ENCODE results near the gene R3HDM2.

Gene R3HDM2

DNA sequence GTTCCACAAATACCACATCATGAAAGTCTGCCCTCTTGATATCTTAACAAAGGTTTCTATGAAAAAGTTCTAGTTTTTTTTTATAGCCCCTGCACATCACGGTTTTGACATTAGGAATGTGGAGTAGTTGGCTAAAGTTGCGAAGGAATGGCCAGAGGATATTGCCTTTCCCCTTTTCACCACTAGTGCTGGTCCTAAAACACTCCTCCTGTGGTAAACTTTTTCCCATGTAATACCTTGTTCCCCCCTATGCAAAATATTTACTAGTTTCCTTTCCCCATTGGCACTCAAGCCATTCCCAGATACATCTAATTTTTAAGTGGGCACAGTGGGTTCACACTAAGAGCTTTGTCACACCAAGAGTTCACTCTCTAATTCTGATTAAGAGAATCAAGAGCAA is 33.4 kb downstream of the R3HDM2 start:
- Mint-ChIP-seq H3K27ac (no peak overlapping the region), H3K27me3 (no peaks in the 10 kb centered on the region), H3K4me1 (ENCODE audit: low read depth) (no peaks in the 10 kb centered on the region), H3K9me3 (no peaks in the 10 kb centered on the region), H3K4me3 (no peak overlapping the region), H3K36me3 (ENCODE audit: low read depth) (peaks cover 23% of the 10 kb centered on the region)

DNA sequence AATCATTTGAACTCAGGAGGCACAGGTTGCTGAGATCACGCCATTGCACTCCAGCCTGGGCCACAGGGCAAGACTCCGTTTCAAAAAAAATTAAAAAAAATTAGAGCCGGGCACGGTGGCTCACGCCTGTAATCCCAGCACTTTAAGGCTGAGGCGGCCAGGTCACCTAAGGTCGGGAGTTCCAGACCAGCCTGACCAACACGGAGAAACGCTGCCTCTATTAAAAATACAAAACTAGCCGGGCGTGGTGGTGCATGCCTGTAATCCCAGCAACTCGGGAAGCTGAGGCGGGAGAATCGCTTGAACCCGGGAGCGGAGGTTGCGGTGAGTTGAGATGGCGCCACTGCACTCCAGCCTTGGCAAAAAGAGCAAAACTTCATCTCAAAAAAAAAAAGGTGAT is 35.7 kb downstream of the R3HDM2 start:
- Mint-ChIP-seq H3K27me3 (no peaks in the 10 kb centered on the region), H3K27ac (no peak overlapping the region), H3K36me3 (ENCODE audit: low read depth) (peaks cover 34% of the 10 kb centered on the region), H3K4me3 (no peak overlapping the region), H3K4me1 (ENCODE audit: low read depth) (no peaks in the 10 kb centered on the region), H3K9me3 (no peaks in the 10 kb centered on the region)

DNA sequence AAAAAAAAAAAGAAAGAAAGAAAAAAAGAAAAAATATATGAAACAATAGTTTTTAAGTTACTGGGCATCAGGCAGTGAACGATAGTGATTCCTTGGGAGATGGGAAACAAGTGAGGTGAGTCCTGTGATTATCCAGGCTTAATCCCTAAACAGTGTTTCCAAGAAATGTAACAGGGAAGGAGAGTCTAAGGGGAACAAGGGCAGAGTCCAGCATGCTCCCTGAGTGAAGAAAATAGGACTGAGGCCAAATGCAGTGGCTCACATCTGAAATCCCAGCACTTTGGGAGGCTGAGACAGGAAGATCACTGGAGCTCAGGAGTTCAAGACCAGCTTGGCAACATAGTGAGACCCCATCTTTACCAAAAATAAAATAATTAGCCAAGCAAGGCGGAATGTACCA is 40.7 kb downstream of the R3HDM2 start:
- no peak overlapping the region for H3K4me3 Mint-ChIP-seq
- no peaks in the 10 kb centered on the region for H3K9me3 Mint-ChIP-seq
- H3K4me1 Mint-ChIP-seq (ENCODE audit: low read depth): no peaks in the 10 kb centered on the region
- no peaks in the 10 kb centered on the region for H3K27me3 Mint-ChIP-seq
- H3K36me3 Mint-ChIP-seq (ENCODE audit: low read depth): peaks cover 40% of the 10 kb centered on the region
- no peak overlapping the region for H3K27ac Mint-ChIP-seq

DNA sequence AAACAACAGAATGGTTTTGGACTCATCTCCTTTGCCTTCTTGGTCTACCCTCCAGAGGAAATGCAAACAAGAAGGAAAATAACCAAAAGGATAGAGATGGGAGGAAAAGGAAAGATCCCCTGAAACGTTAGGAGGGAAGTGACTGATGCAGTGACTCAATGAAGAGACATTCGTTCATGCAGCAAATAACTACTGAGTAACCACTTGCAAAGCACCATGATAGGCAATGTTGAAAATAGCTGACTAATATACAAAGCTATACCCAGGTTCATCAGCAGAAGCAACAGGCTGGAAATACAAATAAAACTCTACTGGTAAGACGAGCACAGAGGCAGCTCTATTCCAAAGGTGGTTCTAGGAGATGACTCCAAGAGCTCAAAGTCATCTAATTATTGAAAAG is 41.8 kb downstream of the R3HDM2 start:
- H3K36me3 Mint-ChIP-seq (ENCODE audit: low read depth): peaks cover 34% of the 10 kb centered on the region
- no peaks in the 10 kb centered on the region for H3K27me3 Mint-ChIP-seq
- no peaks in the 10 kb centered on the region for H3K4me1 Mint-ChIP-seq (ENCODE audit: low read depth)
- peak overlapping the region; percentile 6 for H3K27ac Mint-ChIP-seq
- no peaks in the 10 kb centered on the region for H3K9me3 Mint-ChIP-seq
- H3K4me3 Mint-ChIP-seq: no peak overlapping the region

DNA sequence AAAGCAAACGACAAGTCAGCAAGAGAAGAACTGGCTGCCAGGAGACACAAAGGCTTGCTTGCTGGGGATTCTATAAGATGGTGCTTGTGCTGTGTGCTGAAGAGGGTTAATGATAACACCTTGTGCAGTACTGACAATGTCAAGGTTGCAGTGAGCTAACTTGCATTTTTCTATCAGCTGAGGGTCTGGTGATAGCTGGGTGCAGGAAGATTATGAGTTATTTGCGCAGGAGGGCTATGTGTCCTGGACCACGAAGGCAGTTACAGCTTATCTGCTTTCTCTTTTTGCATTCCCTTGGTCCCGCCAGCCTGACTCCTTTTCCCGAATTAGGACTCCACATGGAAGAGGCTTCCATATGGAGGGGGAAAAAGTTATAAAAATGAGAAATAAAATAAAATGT is 42.4 kb downstream of the R3HDM2 start:
- Mint-ChIP-seq H3K4me3 (no peak overlapping the region), H3K27me3 (no peaks in the 10 kb centered on the region), H3K9me3 (no peaks in the 10 kb centered on the region), H3K4me1 (ENCODE audit: low read depth) (no peaks in the 10 kb centered on the region), H3K36me3 (ENCODE audit: low read depth) (peaks cover 28% of the 10 kb centered on the region), H3K27ac (peak overlapping the region; percentile 6)

DNA sequence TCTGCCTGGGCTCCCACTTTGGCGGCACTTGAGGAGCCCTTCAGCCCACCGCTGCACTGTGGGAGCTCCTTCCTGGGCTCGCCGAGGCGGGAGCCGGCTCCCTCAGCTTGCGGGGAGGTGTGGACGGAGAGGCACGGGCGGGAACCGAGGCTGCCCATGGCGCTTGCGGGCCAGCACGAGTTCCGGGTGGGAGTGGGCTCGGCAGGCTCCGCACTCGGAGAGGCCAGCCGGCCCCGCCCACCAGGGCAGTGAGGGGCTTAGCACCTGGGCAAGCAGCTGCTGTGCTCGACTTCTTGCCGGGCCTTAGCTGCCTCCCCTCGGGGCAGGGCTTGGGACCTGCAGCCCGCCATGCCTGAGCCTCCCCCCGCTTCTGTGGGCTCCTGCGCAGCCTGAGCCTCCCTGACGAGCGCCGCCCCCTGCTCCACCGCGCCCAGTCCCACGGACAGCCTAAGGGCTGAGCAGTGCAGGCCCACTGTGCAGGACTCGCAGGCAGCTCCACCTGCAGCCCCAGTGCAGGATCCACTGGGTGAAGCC is 44.6 kb downstream of the R3HDM2 start:
- Mint-ChIP-seq H3K27ac (no peak overlapping the region), H3K27me3 (no peaks in the 10 kb centered on the region), H3K9me3 (no peaks in the 10 kb centered on the region), H3K4me3 (no peak overlapping the region), H3K36me3 (ENCODE audit: low read depth) (peaks cover 17% of the 10 kb centered on the region), H3K4me1 (ENCODE audit: low read depth) (no peaks in the 10 kb centered on the region)

DNA sequence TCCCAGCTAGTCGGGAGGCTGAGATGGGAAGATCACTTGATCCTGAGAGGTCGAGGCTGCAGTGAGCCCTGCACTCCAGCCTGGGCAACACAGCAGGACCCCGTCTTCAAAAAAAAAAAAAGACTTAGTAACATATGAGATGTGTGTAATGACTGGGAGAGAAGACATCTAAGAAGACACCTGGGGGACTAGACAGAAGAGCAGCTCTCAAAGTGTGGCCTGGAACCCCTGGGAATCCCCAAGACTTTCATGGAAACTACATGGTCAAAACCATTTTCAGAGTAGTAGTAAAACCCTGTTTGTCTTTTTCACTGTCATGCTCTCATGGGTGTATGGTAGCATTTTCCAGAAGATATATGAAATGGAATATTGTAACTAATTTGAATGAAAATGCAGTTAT is 45.3 kb downstream of the R3HDM2 start:
- no peak overlapping the region for H3K4me3 Mint-ChIP-seq
- peaks cover 4% of the 10 kb centered on the region for H3K4me1 Mint-ChIP-seq (ENCODE audit: low read depth)
- H3K27ac Mint-ChIP-seq: peak overlapping the region; percentile 55
- H3K27me3 Mint-ChIP-seq: no peaks in the 10 kb centered on the region
- no peaks in the 10 kb centered on the region for H3K9me3 Mint-ChIP-seq
- peaks cover 23% of the 10 kb centered on the region for H3K36me3 Mint-ChIP-seq (ENCODE audit: low read depth)

DNA sequence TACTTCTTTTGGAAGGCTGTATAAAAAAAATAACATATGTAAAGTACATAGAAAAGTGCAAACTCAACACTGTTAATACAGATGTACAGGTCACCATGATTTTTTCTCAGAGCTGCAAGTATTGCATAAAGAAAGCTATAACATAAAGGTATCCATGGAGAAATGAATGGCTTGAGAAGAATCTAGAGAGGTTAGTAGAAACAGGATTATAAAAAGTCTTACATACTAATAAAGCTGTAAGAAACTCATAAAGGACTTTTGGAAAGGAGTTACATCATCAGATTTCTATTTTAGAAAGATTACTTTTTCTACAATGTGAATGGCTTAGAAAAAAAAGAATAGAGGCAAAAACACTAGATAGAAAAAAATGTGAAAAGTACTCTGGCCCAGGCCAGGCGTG is 46.4 kb downstream of the R3HDM2 start:
- H3K4me3 Mint-ChIP-seq: no peak overlapping the region
- no peaks in the 10 kb centered on the region for H3K27me3 Mint-ChIP-seq
- no peaks in the 10 kb centered on the region for H3K9me3 Mint-ChIP-seq
- peaks cover 6% of the 10 kb centered on the region for H3K4me1 Mint-ChIP-seq (ENCODE audit: low read depth)
- no peak overlapping the region for H3K27ac Mint-ChIP-seq
- H3K36me3 Mint-ChIP-seq (ENCODE audit: low read depth): peaks cover 19% of the 10 kb centered on the region

DNA sequence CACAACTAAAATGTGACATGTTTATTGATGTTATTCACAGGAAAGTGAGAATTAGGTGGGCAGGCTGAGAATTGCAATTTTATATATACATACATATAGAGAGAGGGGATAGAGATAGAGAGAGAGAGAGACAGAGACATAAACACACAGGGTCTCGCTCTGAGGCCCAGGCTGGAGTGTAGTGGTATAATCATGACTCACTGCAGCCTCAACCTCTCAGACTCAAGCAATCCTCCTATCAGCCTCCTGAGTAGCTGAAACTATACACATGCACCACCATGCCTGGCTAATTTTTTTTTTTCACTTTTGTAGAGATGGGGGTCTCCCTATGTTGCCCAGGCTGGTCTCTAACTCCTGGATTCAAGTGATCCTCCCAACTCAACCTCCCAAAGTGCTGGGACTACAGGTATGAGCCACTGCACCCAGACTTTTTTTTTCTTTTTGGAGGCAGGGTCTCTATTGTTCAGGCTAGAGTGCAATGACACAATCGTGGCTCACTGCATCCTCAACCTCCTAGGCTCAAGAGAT is 49.1 kb downstream of the R3HDM2 start:
- no peaks in the 10 kb centered on the region for H3K9me3 Mint-ChIP-seq
- H3K4me3 Mint-ChIP-seq: no peak overlapping the region
- no peak overlapping the region for H3K27ac Mint-ChIP-seq
- no peaks in the 10 kb centered on the region for H3K27me3 Mint-ChIP-seq
- peaks cover 20% of the 10 kb centered on the region for H3K36me3 Mint-ChIP-seq (ENCODE audit: low read depth)
- H3K4me1 Mint-ChIP-seq (ENCODE audit: low read depth): peaks cover 19% of the 10 kb centered on the region

DNA sequence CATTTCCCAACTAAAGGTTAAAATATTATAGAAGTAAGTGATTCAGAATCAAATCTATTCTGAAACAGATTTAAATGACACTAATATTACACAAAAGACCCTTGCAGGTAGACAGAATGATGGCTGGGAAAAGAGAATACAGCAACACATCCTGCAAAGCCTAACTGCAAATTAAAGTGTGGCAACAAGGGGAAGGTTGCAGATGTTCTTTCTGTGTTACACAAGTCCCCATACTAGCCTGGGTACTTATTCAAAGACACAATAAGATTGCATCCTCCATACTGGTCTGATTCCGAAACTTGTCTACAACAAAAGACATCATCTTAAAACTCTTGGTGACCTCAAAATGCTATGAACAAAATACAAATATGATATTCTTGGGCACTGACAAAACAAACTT is 50.5 kb downstream of the R3HDM2 start:
- no peaks in the 10 kb centered on the region for H3K9me3 Mint-ChIP-seq
- H3K27me3 Mint-ChIP-seq: no peaks in the 10 kb centered on the region
- H3K4me1 Mint-ChIP-seq (ENCODE audit: low read depth): peaks cover 19% of the 10 kb centered on the region
- no peak overlapping the region for H3K27ac Mint-ChIP-seq
- H3K4me3 Mint-ChIP-seq: no peak overlapping the region
- peaks cover 24% of the 10 kb centered on the region for H3K36me3 Mint-ChIP-seq (ENCODE audit: low read depth)

DNA sequence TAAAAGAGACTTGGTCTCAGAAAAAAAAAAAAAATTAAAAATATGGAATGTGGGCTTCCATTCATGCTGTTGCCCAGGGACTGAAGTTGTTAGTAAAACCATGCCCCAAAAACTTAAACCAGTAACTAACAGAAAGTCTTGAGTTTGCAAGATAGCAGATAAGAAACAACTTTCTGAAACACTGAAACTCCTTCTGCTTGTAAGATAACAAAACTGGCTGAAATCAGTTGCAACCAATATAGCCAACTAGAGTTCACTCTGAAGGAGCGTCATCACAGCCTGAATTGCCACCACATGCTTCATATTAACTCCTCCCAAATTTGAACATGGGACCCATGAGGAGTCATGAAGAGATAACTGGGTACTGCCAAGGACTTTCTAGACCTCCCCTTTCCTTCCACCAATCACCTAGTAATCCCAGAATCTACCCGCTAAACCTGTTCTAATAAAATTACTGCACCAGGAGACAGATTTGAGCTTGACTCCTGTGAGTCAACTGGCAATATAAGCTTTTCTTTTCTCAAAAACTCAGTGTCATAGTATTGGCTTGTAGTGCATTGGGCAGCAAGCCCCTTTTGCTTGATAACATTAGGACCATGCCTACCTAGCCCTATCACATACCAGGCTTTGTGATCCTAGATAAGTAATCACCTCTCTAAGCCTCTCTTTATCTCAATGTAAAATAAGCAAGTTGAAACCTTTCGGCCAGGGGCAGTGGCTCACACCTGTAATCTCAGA is 53.6 kb downstream of the R3HDM2 start:
- Mint-ChIP-seq H3K36me3 (ENCODE audit: low read depth) (peaks cover 30% of the 10 kb centered on the region), H3K27me3 (no peaks in the 10 kb centered on the region), H3K4me3 (no peak overlapping the region), H3K4me1 (ENCODE audit: low read depth) (peaks cover 19% of the 10 kb centered on the region), H3K9me3 (no peaks in the 10 kb centered on the region), H3K27ac (no peak overlapping the region)

DNA sequence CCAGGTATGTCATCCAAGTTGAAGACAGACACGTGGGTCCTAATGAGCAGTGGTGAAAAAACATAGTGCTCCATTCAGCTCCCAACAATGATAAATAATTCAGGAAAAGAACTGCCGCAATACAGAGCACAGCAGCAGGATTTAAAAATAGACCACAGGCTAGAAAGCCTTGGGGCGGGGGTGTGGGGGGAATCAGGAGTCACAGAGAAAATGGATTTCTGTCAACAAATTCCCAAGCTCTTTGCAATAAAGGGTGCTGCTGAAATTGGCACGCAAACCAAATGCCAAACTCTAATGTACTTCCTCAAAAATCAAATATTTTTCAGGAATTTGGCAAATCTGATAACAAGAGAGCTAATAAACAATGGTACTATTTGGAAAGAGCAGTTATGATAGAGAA is 58.6 kb downstream of the R3HDM2 start:
- no peak overlapping the region for H3K4me3 Mint-ChIP-seq
- peaks cover 3% of the 10 kb centered on the region for H3K9me3 Mint-ChIP-seq
- H3K4me1 Mint-ChIP-seq (ENCODE audit: low read depth): peaks cover 5% of the 10 kb centered on the region
- peaks cover 34% of the 10 kb centered on the region for H3K36me3 Mint-ChIP-seq (ENCODE audit: low read depth)
- no peaks in the 10 kb centered on the region for H3K27me3 Mint-ChIP-seq
- H3K27ac Mint-ChIP-seq: no peak overlapping the region

DNA sequence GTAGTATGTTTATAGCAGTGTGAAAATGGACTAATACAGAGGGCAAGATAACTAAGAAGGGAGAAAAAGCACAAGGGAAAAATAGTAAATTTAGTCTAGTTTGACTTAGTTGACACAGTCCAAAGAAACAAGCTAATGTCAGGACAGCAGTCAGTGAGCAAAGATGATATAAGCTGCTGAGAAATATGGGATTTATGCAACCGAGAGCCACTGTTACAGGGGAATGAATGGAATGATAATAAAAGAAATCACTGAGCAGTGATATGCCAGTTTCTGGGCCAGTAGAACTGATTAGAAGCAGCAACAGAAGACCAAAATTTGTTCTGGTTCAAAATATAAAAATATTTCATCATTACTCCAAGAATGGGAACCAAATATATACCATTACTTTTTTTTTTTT is 60.1 kb downstream of the R3HDM2 start:
- H3K9me3 Mint-ChIP-seq: peaks cover 9% of the 10 kb centered on the region
- no peak overlapping the region for H3K4me3 Mint-ChIP-seq
- no peaks in the 10 kb centered on the region for H3K27me3 Mint-ChIP-seq
- no peak overlapping the region for H3K27ac Mint-ChIP-seq
- peaks cover 41% of the 10 kb centered on the region for H3K36me3 Mint-ChIP-seq (ENCODE audit: low read depth)
- H3K4me1 Mint-ChIP-seq (ENCODE audit: low read depth): peaks cover 7% of the 10 kb centered on the region

DNA sequence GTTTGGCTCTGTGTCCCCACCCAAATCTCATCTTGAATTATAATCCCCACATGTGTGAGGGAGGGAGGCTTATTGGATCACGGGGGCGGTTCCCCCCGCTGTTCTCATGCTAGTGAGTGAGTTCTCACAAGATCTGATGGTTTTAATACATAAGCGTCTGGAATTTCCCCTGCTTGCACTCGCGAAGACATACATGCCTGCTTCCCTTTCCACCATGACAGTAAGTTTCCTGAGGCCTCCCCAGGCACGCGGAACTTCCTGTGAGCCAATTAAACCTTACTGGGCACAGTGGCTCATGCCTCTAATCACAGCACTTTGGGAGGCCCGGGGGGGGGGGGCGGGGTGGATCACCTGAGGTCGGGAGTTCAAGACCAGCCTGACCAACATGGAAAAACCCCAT is 60.8 kb downstream of the R3HDM2 start:
- H3K9me3 Mint-ChIP-seq: peaks cover 9% of the 10 kb centered on the region
- H3K36me3 Mint-ChIP-seq (ENCODE audit: low read depth): peaks cover 41% of the 10 kb centered on the region

DNA sequence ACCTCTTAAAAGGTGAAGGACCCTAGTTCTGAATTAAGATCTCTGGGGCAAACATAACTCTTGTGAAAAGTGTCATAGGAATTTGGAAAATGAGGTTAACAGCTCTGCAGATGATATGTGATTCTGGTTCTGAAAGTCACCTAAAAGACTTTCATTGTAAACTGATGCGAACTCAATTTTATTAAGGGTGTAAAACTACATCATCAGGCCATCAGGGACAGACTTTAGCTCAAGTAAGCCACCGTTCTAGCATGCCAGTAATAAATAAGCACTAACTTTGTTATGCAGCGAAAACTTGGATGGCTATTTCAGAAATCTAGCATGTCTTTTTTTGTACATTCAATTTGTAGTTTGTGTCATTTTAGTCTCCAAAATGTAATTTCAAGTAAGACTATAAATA is 61.6 kb downstream of the R3HDM2 start:
- Mint-ChIP-seq H3K36me3 (ENCODE audit: low read depth) (peaks cover 41% of the 10 kb centered on the region), H3K27ac (no peak overlapping the region), H3K27me3 (no peaks in the 10 kb centered on the region), H3K4me3 (no peak overlapping the region), H3K9me3 (peaks cover 9% of the 10 kb centered on the region), H3K4me1 (ENCODE audit: low read depth) (peaks cover 7% of the 10 kb centered on the region)

More for the DNA sequence above, 60.8 kb downstream of the R3HDM2 start:
- H3K27me3 Mint-ChIP-seq: no peaks in the 10 kb centered on the region
- peaks cover 7% of the 10 kb centered on the region for H3K4me1 Mint-ChIP-seq (ENCODE audit: low read depth)
- H3K27ac Mint-ChIP-seq: no peak overlapping the region
- no peak overlapping the region for H3K4me3 Mint-ChIP-seq

Measured in stimulated activated naive CD8-positive, alpha-beta T cell treated with anti-CD3 and anti-CD28 coated beads, Interleukin-15, Interleukin-2, amounts not matched to agents 100 ng/mL and 50 ng/mL, for 24 hours (primary cell).